Fibroblast of lung (primary cell): ENCODE results near the gene PDE4D.

Source experiments
- CTCF ChIP-seq, 2 donors: IDR thresholded peaks in 1 of 2; conservative IDR thresholded peaks in 1 of 2; 1 replicate in 1 of 2; 2 replicates in 1 of 2; pipeline ENCODE4 v1.5.1; 2011 to 2012; ENCODE audit warnings: low read length in 2 of 2, control low read depth in 1 of 2, inconsistent platforms in 1 of 2, low read depth in 1 of 2, mild to moderate bottlenecking in 1 of 2
- EZH2 ChIP-seq: IDR thresholded peaks from 2 replicates; pipeline ENCODE4 v1.5.1; 2012; ENCODE audit warnings: low read length, control low read depth, mild to moderate bottlenecking; ENCODE audit errors: missing control alignments

DNA sequence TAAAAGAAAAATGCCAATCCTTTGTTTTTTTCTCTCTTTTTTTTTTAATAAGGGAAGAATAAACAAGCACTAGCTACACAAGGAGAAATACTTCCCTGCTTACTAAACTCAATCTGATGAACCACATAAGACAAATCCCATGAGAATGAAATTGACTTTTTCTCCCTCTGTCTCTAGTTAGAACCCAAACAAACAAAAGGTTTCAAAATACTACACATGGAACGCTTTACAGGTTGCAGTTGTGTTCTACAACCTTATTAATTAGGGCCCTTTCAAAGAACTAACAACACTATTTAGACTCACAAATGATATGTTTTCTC, 124.5 kb downstream of the PDE4D start:
- TF ChIP-seq EZH2 = no peak
- TF ChIP-seq CTCF (conservative IDR thresholded peaks at IDR 0.05 in 1 of 2, IDR thresholded peaks at IDR 0.05 in 1 of 2; ENCODE audit: low read depth in 1 of 2, low read length in 2 of 2) = no peak
